ENCODE data around the gene SLC33A1. TPM values are rescaled to one million over a fixed set of nuclear protein-coding genes. Genes with fewer than 3 reads are reported as not detected.
"Not testable (repeated sequence)": the region's sequence is repeated elsewhere in the genome, so short reads cannot be mapped to it uniquely, and the experiment has no call there.

SLC33A1 gene
- total RNA-seq, 4 donors from 2014 or later, result 13.3 to 34.8 (median 32.7) TPM

DNA sequence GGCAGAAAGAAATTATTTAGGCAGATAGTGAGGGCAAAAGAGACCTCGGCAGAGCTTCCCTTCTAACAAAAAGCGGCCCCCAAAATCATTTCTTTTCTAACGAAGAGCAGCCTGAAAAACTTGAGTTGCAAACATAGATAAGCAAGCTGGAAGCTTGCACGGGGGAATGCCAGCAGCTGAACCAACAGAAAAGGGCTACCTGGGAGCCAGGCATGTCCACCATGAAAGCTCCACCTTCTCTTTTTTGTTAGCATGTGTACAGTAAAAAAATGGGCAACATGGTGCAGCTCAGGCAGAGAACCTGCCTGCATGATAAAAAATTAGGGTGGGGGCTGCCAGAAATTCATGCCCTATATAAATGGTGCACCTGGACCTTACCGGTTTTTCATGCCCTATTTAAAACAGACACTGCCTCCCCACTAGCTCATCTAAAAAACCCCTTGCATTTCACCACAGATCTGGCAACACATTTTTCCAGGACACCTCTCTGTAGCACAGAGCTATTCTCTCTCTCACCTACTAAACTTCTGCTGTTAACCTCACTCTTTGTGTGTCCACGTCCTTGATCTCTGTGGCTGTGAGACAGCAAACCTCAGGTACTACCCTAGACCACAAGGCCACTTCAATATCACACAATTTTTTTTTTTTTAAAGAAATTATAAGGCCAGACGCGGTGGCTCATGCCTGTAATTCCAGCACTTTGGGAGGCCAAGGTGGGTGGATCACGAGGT is 18.7 kb downstream of the SLC33A1 start:
- H3K27ac ChIP-seq, result no peak overlapping the region
- no peak for DNase-seq
- WGBS, 2 donors (ENCODE audit: low coverage in 1 of 2), result 84 to 94% methylated on average over 8 to 9 of the region's 9 CpGs

DNA sequence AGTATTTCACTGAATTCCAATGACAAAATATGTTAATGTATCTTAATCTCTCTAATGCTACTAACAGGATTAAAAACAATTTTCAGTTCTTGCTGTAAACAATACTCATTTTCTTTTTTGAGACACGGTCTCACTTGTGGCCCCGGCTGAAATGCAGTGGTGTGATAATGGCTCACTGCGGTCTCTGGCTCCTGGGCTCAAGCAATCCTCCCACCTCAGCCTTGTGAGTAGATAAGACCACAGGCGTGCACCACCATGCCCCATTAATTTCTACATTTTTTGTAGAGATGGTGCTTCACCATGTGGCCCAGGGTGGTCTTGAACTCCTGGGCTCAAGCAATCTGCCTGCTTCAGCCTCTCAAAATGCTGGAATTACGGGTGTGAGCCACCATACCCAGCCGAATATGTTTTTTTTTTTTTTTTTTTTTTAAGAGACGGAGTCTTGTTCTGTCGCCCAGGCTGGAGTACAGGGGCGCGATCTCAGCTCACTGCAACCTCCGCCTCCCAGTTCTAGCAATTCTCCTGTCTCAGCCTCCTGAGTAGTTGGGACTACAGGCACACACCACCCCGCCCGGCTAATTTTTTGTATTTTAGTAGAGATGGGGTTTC is 25.6 kb downstream of the SLC33A1 start:
- DNase-seq; H3K4me1 ChIP-seq; H3K4me3 ChIP-seq; intact Hi-C loops (cut with DNase I; ENCODE audit: low total_unique reads); in situ Hi-C loops (cut with MboI; ENCODE audit: low pct_ligation_motif_present in 1 of 4, low pct_unique_long_range_greater_than_20kb in 1 of 4, low sequenced_read_pairs in 3 of 4); H3K27ac ChIP-seq; H3K9me3 ChIP-seq; H3K27me3 ChIP-seq: not testable (repeated sequence)
- peaks cover 0 to 26% (median 10%) of the 10 kb centered on the region in 4 donors for H3K36me3 ChIP-seq
- 91 to 98% methylated on average over 6 to 13 of the region's 13 CpGs for WGBS, 2 donors (ENCODE audit: low coverage in 1 of 2)

More for the DNA sequence above, 18.7 kb downstream of the SLC33A1 start:
- H3K36me3 ChIP-seq, result peaks cover 0 to 11% (median 0%) of the 10 kb centered on the region in 4 donors
- in situ Hi-C loops (cut with MboI; ENCODE audit: low pct_ligation_motif_present in 1 of 4, low pct_unique_long_range_greater_than_20kb in 1 of 4, low sequenced_read_pairs in 3 of 4) (no loop called here), intact Hi-C loops (cut with DNase I; ENCODE audit: low total_unique reads) (no loop called here)
- no peaks in the 10 kb centered on the region for H3K9me3 ChIP-seq
- no peak overlapping the region for H3K4me3 ChIP-seq
- H3K27me3 ChIP-seq, result no peaks in the 10 kb centered on the region
- no peaks in the 10 kb centered on the region for H3K4me1 ChIP-seq
- TF ChIP-seq POLR2A (IDR thresholded peaks at IDR 0.05) (no peak), POLR2AphosphoS5 (IDR thresholded peaks at IDR 0.05) (no peak), EP300 (IDR thresholded peaks at IDR 0.05; ENCODE audit: low read depth) (no peak)
- TF ChIP-seq, protein P1, sequence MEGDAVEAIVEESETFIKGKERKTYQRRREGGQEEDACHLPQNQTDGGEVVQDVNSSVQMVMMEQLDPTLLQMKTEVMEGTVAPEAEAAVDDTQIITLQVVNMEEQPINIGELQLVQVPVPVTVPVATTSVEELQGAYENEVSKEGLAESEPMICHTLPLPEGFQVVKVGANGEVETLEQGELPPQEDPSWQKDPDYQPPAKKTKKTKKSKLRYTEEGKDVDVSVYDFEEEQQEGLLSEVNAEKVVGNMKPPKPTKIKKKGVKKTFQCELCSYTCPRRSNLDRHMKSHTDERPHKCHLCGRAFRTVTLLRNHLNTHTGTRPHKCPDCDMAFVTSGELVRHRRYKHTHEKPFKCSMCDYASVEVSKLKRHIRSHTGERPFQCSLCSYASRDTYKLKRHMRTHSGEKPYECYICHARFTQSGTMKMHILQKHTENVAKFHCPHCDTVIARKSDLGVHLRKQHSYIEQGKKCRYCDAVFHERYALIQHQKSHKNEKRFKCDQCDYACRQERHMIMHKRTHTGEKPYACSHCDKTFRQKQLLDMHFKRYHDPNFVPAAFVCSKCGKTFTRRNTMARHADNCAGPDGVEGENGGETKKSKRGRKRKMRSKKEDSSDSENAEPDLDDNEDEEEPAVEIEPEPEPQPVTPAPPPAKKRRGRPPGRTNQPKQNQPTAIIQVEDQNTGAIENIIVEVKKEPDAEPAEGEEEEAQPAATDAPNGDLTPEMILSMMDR (IDR thresholded peaks at IDR 0.05), result no peak

DNA sequence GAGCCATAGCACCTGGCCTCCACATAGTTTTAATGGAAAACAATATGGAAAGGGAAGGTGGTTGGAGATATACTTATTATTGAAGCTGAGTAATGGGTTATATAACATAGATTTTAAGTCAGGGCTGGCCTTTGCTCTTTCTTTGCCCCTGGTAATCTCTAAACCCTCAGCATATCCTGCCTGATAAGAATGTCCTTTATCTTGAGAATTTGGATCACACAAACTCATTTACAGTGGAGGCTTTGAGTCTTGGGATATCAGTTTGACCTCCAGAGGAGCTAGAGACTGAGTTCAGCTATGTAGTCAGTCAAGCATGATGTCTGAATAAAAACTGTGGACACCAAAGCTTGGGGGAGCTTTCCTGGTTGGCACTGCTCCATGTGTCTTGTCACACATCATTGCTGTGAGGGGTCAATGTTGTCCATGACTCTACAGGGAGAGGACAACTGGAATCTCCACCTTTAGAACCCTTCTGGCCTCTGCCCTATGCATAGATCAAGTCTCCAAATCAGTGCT is 39.1 kb downstream of the SLC33A1 start:
- in situ Hi-C loops (cut with MboI; ENCODE audit: low pct_ligation_motif_present in 1 of 4, low pct_unique_long_range_greater_than_20kb in 1 of 4, low sequenced_read_pairs in 3 of 4) (no loop called here), intact Hi-C loops (cut with DNase I; ENCODE audit: low total_unique reads) (no loop called here)
- no peak for DNase-seq
- Histone ChIP-seq H3K9me3 (no peaks in the 10 kb centered on the region), H3K4me1 (no peaks in the 10 kb centered on the region), H3K27ac (no peak overlapping the region), H3K27me3 (no peaks in the 10 kb centered on the region), H3K36me3 (no peaks in the 10 kb centered on the region), H3K4me3 (no peak overlapping the region)
- TF ChIP-seq, protein P1 (IDR thresholded peaks at IDR 0.05), result no peak
- no peak for TF ChIP-seq EP300 (IDR thresholded peaks at IDR 0.05; ENCODE audit: low read depth)
- TF ChIP-seq POLR2AphosphoS5 (IDR thresholded peaks at IDR 0.05), result no peak
- TF ChIP-seq POLR2A (IDR thresholded peaks at IDR 0.05), result no peak

DNA sequence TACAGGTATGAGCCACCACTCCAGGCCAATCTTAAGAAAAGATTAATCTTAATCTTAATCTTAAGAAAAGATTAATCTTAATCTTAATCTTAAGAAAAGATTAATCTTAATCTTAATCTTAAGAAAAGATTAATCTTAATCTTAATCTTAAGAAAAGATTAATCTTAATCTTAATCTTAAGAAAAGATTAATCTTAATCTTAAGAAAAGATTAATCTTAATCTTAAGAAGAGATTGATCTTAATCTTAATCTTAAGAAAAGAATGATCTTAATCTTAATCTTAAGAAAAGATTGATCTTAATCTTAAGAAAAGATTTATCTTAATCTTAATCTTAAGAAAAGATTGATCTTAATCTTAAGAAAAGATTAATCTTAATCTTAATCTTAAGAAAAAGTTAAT is 41.0 kb downstream of the SLC33A1 start:
- not testable (repeated sequence) for H3K27me3 ChIP-seq

DNA sequence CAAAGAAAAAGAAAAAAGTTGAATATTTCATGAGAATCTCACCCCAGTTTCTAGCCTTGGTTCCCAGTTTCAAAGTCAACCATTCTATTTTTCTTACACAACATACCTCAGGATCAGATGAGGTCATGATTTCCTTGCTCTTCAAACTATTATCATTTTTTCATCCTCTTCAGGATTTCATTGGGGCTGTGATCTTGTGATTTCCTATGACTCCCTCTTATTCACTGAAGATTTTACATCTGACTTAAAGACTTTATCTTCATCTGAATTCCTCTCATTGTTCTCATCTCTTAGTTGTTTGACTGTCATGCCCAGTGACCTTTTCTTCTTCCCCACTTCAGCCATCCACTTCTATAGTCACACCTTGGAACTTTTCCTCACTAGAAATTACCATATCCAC is 45.0 kb downstream of the SLC33A1 start:
- in situ Hi-C loops (cut with MboI; ENCODE audit: low pct_ligation_motif_present in 1 of 4, low pct_unique_long_range_greater_than_20kb in 1 of 4, low sequenced_read_pairs in 3 of 4) (no loop called here), intact Hi-C loops (cut with DNase I; ENCODE audit: low total_unique reads) (loop anchor here (5.0 kb wide), 1 partner anchor 63 kb away; the partner anchor contains the start of gene GMPS)
- Histone ChIP-seq H3K4me3 (no peak overlapping the region), H3K9me3 (no peaks in the 10 kb centered on the region), H3K27ac (no peak overlapping the region), H3K36me3 (no peaks in the 10 kb centered on the region), H3K27me3 (no peaks in the 10 kb centered on the region), H3K4me1 (peaks cover 0 to 10% (median 0%) of the 10 kb centered on the region in 4 donors)
- DNase-seq, result no peak
- no peak for TF ChIP-seq POLR2A (IDR thresholded peaks at IDR 0.05)
- no peak for TF ChIP-seq EP300 (IDR thresholded peaks at IDR 0.05; ENCODE audit: low read depth)
- TF ChIP-seq POLR2AphosphoS5 (IDR thresholded peaks at IDR 0.05), result no peak
- TF ChIP-seq, protein P1 (IDR thresholded peaks at IDR 0.05), result no peak

More for the DNA sequence above, 41.0 kb downstream of the SLC33A1 start:
- intact Hi-C loops (cut with DNase I; ENCODE audit: low total_unique reads); in situ Hi-C loops (cut with MboI; ENCODE audit: low pct_ligation_motif_present in 1 of 4, low pct_unique_long_range_greater_than_20kb in 1 of 4, low sequenced_read_pairs in 3 of 4); DNase-seq; H3K36me3 ChIP-seq; H3K9me3 ChIP-seq; H3K4me3 ChIP-seq; H3K27ac ChIP-seq; H3K4me1 ChIP-seq: not testable (repeated sequence)

Data from transverse colon (tissue), 4 donors.